H9 (cell line): Measurements from ENCODE around the gene DLGAP4. TPM values are rescaled to one million over a fixed set of nuclear protein-coding genes. Genes with fewer than 3 reads are reported as not detected.

Experiments used
- DNase-seq: peaks from one replicate; pipeline ENCODE4 v3.0.0-alpha.2; 2017
- H2AFZ ChIP-seq: one replicate; pipeline ENCODE4 v1.6.1; 2013; ENCODE audit warnings: mild to moderate bottlenecking, low read length, control low read depth, moderate library complexity
- H2AK5ac ChIP-seq: 2 replicates; pipeline ENCODE4 v1.6.1; 2013; ENCODE audit warnings: low read length, control low read depth, mixed read lengths; ENCODE audit not compliant: insufficient read length
- H2BK120ac ChIP-seq: one replicate; pipeline ENCODE4 v1.6.1; 2013; ENCODE audit warnings: low read depth, mild to moderate bottlenecking, low read length, control low read depth, inconsistent platforms; ENCODE audit not compliant: poor library complexity, severe bottlenecking
- H2BK12ac ChIP-seq: 2 replicates; pipeline ENCODE4 v1.6.1; 2013; ENCODE audit warnings: low read length, control low read depth, mixed read lengths, low read depth; ENCODE audit not compliant: insufficient read length
- H2BK15ac ChIP-seq: 2 replicates; pipeline ENCODE4 v1.6.1; 2013; ENCODE audit warnings: low read depth, low read length, control low read depth
- H2BK20ac ChIP-seq: one replicate; pipeline ENCODE4 v1.6.1; 2013; ENCODE audit warnings: low read depth, mild to moderate bottlenecking, low read length, control low read depth, inconsistent platforms; ENCODE audit not compliant: poor library complexity, severe bottlenecking
- H2BK5ac ChIP-seq: 2 replicates; pipeline ENCODE4 v1.6.1; 2013; ENCODE audit warnings: low read length, control low read depth, mixed read lengths; ENCODE audit not compliant: insufficient read length
- H3K14ac ChIP-seq: 2 replicates; pipeline ENCODE4 v1.6.1; 2013; ENCODE audit warnings: low read length, control low read depth; ENCODE audit not compliant: insufficient read depth
- H3K18ac ChIP-seq: 2 replicates; pipeline ENCODE4 v1.6.1; 2013; ENCODE audit warnings: low read depth, mild to moderate bottlenecking, mixed read lengths, low read length, control low read depth; ENCODE audit not compliant: insufficient read length
- H3K23ac ChIP-seq: 2 replicates; pipeline ENCODE4 v1.6.1; 2013; ENCODE audit warnings: low read length, control low read depth, mixed read lengths, low read depth; ENCODE audit not compliant: insufficient read length
- H3K23me2 ChIP-seq: 2 replicates; pipeline ENCODE4 v1.6.1; 2013; ENCODE audit warnings: low read depth, mild to moderate bottlenecking, mixed read lengths, low read length, control low read depth; ENCODE audit not compliant: insufficient read length, poor library complexity, severe bottlenecking
- H3K27ac ChIP-seq: 2 replicates; pipeline ENCODE4 v1.5.1; 2013; ENCODE audit warnings: low read length, control low read depth, mixed read lengths, low read depth; ENCODE audit not compliant: insufficient read length
- H3K27me3 ChIP-seq: 2 replicates; pipeline ENCODE4 v1.6.1; 2013; ENCODE audit warnings: low read length, control low read depth, inconsistent platforms; ENCODE audit not compliant: insufficient read depth
- H3K4ac ChIP-seq: 2 replicates; pipeline ENCODE4 v1.6.1; 2013; ENCODE audit warnings: low read depth, mild to moderate bottlenecking, control low read depth, inconsistent platforms, low read length, moderate library complexity
- H3K4me1 ChIP-seq: 2 replicates; pipeline ENCODE4 v1.6.1; 2013; ENCODE audit warnings: low read length, control low read depth, inconsistent platforms; ENCODE audit not compliant: insufficient read depth
- H3K4me2 ChIP-seq: 2 replicates; pipeline ENCODE4 v1.6.1; 2013; ENCODE audit warnings: low read length, control low read depth, mixed read lengths; ENCODE audit not compliant: insufficient read length, insufficient read depth
- H3K56ac ChIP-seq: 2 replicates; pipeline ENCODE4 v1.6.1; 2013; ENCODE audit warnings: low read depth, mild to moderate bottlenecking, mixed read lengths, low read length, control low read depth; ENCODE audit not compliant: insufficient read length
- H3K79me1 ChIP-seq: 2 replicates; pipeline ENCODE4 v1.6.1; 2013; ENCODE audit warnings: low read depth, mild to moderate bottlenecking, moderate library complexity, low read length, control low read depth, inconsistent platforms; ENCODE audit not compliant: insufficient read depth, poor library complexity, severe bottlenecking
- H3K79me2 ChIP-seq: 2 replicates; pipeline ENCODE4 v1.6.1; 2013; ENCODE audit warnings: low read length, control low read depth, inconsistent platforms; ENCODE audit not compliant: insufficient read depth
- H3K9ac ChIP-seq: 2 replicates; pipeline ENCODE4 v1.6.1; 2013; ENCODE audit warnings: low read length, control low read depth, mixed read lengths; ENCODE audit not compliant: insufficient read length; ENCODE audit errors: extremely low read depth
- H3K9me3 ChIP-seq: one replicate; pipeline ENCODE4 v1.6.1; 2013; ENCODE audit warnings: low read depth, low read length, inconsistent platforms; ENCODE audit not compliant: control insufficient read depth
- H3T11ph ChIP-seq: one replicate; pipeline ENCODE4 v1.6.1; 2013; ENCODE audit warnings: mild to moderate bottlenecking, low read length, control low read depth, inconsistent platforms
- H4K20me1 ChIP-seq: one replicate; pipeline ENCODE4 v1.6.1; 2013; ENCODE audit not compliant: control insufficient read depth, insufficient read length, insufficient read depth
- H4K5ac ChIP-seq: 2 replicates; pipeline ENCODE4 v1.6.1; 2013; ENCODE audit warnings: low read depth, mild to moderate bottlenecking, mixed read lengths, low read length, control low read depth; ENCODE audit not compliant: insufficient read length
- H4K8ac ChIP-seq: replicated peaks from 2 replicates; pipeline ENCODE4 v1.6.1; 2013; ENCODE audit warnings: low read length, control low read depth, mixed read lengths, low read depth; ENCODE audit not compliant: insufficient read length
- H4K91ac ChIP-seq: 2 replicates; pipeline ENCODE4 v1.6.1; 2013; ENCODE audit warnings: low read depth, mild to moderate bottlenecking, moderate library complexity, mixed read lengths, low read length, control low read depth; ENCODE audit not compliant: insufficient read length
- H3K27ac Mint-ChIP-seq, 3 experiments: 2 replicates in 2 of 3; 3 replicates in 1 of 3; pipeline ENCODE4 v1.8.0; 2020 to 2021; ENCODE audit warnings: mixed read lengths in 3 of 3, mild to moderate bottlenecking in 1 of 3, moderate library complexity in 1 of 3
- H3K27me3 Mint-ChIP-seq: 2 replicates; pipeline ENCODE4 v1.8.0; 2021; ENCODE audit warnings: low read depth, mild to moderate bottlenecking, moderate library complexity, mixed read lengths
- H3K36me3 Mint-ChIP-seq, 3 experiments: 2 replicates in 2 of 3; 3 replicates in 1 of 3; pipeline ENCODE4 v1.8.0; 2020 to 2021; ENCODE audit warnings: low read depth in 3 of 3, mixed read lengths in 3 of 3; ENCODE audit not compliant: insufficient read depth in 1 of 3
- H3K4me1 Mint-ChIP-seq, 2 experiments: 2 replicates each; pipeline ENCODE4 v1.8.0; 2020; ENCODE audit warnings: mixed read lengths in 2 of 2
- H3K4me3 Mint-ChIP-seq, 2 experiments: 2 replicates in 1 of 2; 3 replicates in 1 of 2; pipeline ENCODE4 v1.8.0; 2020 to 2021; ENCODE audit warnings: mild to moderate bottlenecking in 2 of 2, mixed read lengths in 2 of 2, moderate library complexity in 1 of 2
- H3K9me3 Mint-ChIP-seq, 2 experiments: 2 replicates in 1 of 2; 3 replicates in 1 of 2; pipeline ENCODE4 v1.8.0; 2020; ENCODE audit warnings: mild to moderate bottlenecking in 2 of 2, mixed read lengths in 2 of 2, moderate library complexity in 1 of 2
- WGBS: extraction: QIAGEN DNeasy Blood & Tissue Kit; methylation state at CpG from one replicate; pipeline ENCODE4 v1.1.7; 2013; ENCODE audit warnings: missing lambda C conversion rate, low lambda C conversion rate, mixed read lengths; ENCODE audit not compliant: insufficient read length; ENCODE audit errors: extremely low coverage; 5-methylcytosine and 5-hydroxymethylcytosine counted together
- total RNA-seq: library from RNA; stranded (reverse); gene quantifications from 2 replicates; pipeline ENCODE4 v1.2.1, GENCODE V29; 2021
- TF ChIP-seq, protein P1 (sequence below): fragments of 200-600 bp; sonication (generic); conservative IDR thresholded peaks from 3 replicates; pipeline ENCODE4 v1.8.0; 2021; ENCODE audit warnings: antibody characterized with exemption, mild to moderate bottlenecking

DLGAP4 gene
- total RNA-seq, 1 experiment from 2014 or later: 48.0 TPM

DNA sequence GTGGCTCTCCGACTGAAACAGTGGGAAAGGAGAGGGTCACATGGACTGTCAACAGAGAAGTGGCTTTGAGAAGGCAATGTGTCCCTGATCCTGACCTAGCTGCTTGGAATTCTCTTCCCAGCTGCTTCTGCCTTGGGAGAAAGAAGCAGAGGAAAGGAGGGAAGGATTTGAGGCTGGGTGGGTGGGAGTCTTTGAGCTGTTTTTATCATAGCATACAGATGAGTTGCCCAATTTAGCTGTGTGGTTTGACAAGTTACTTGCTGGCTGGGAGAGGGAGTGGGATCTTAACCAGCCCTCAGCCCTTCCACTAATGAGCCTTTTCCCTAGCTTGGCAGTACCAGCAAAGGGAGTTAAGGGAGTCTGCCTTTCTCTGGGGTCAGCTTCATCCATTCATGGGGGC lies 184.1 kb downstream of the DLGAP4 start:
- Mint-ChIP-seq H3K27ac (no peak overlapping the region), H3K36me3 (no peaks in the 10 kb centered on the region), H3K27me3 (no peaks in the 10 kb centered on the region; the same call in 1 of the 2 replicates), H3K4me3 (no peak overlapping the region), H3K4me1 (peaks cover 14 to 17% of the 10 kb centered on the region in 2 experiments), H3K9me3 (no peaks in the 10 kb centered on the region)
- H3T11ph ChIP-seq: no peak overlapping the region
- no peaks in the 10 kb centered on the region for H3K4me1 ChIP-seq
- H2BK5ac ChIP-seq: no peak overlapping the region
- H3K9me3 ChIP-seq: no peaks in the 10 kb centered on the region
- H4K5ac ChIP-seq: no peak overlapping the region
- H3K9ac ChIP-seq: no peak overlapping the region
- H2AFZ ChIP-seq: no peak overlapping the region
- H4K91ac ChIP-seq: no peak overlapping the region
- H2AK5ac ChIP-seq: no peak overlapping the region
- H3K23ac ChIP-seq: no peak overlapping the region
- no peak overlapping the region for H3K4ac ChIP-seq
- no peaks in the 10 kb centered on the region for H4K20me1 ChIP-seq
- no peak for DNase-seq
- no peaks in the 10 kb centered on the region for H3K23me2 ChIP-seq
- no peak overlapping the region for H2BK120ac ChIP-seq
- WGBS: no CpG with 5 or more reads among the region's 1 CpG
- no peaks in the 10 kb centered on the region for H3K27me3 ChIP-seq
- H3K18ac ChIP-seq: no peak overlapping the region
- no peak overlapping the region for H4K8ac ChIP-seq
- no peaks in the 10 kb centered on the region for H3K79me1 ChIP-seq
- no peak overlapping the region for H3K14ac ChIP-seq
- no peaks in the 10 kb centered on the region for H3K79me2 ChIP-seq
- H3K56ac ChIP-seq: no peak overlapping the region
- H3K27ac ChIP-seq: no peak overlapping the region
- TF ChIP-seq, protein P1, sequence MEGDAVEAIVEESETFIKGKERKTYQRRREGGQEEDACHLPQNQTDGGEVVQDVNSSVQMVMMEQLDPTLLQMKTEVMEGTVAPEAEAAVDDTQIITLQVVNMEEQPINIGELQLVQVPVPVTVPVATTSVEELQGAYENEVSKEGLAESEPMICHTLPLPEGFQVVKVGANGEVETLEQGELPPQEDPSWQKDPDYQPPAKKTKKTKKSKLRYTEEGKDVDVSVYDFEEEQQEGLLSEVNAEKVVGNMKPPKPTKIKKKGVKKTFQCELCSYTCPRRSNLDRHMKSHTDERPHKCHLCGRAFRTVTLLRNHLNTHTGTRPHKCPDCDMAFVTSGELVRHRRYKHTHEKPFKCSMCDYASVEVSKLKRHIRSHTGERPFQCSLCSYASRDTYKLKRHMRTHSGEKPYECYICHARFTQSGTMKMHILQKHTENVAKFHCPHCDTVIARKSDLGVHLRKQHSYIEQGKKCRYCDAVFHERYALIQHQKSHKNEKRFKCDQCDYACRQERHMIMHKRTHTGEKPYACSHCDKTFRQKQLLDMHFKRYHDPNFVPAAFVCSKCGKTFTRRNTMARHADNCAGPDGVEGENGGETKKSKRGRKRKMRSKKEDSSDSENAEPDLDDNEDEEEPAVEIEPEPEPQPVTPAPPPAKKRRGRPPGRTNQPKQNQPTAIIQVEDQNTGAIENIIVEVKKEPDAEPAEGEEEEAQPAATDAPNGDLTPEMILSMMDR: no peak
- H2BK12ac ChIP-seq: no peak overlapping the region
- H2BK20ac ChIP-seq: no peak overlapping the region
- no peak overlapping the region for H3K4me2 ChIP-seq
- no peak overlapping the region for H2BK15ac ChIP-seq
